OCI-M2 (cell line): ENCODE results near the gene LYRM1.
"Not testable (repeated sequence)": the region's sequence is repeated elsewhere in the genome, so short reads cannot be mapped to it uniquely, and the experiment has no call there.

Experiments used
- DNase-seq: peaks from one replicate; lab custom pipeline; 2025; ENCODE audit not compliant: unreplicated experiment; lab: John Stamatoyannopoulos, UW

LYRM1 gene

GRCh38 chr16:20973201-20973600 is 72.6 kb downstream of the LYRM1 start:
- not testable (repeated sequence) for DNase-seq
